Activated naive CD4-positive, alpha-beta T cell (primary cell): ENCODE results near the gene EXD2.
"Not testable (repeated sequence)": the region's sequence is repeated elsewhere in the genome, so short reads cannot be mapped to it uniquely, and the experiment has no call there.

Experiments
- DNase-seq, 4 experiments: peaks; one replicate each; lab custom pipeline; 2025; lab: John Stamatoyannopoulos, UW

The EXD2 gene

GRCh38 chr14:69193721-69194120, 2.4 kb downstream of the EXD2 start:
- DNase-seq: no peak

GRCh38 chr14:69199786-69200185, 8.5 kb downstream of the EXD2 start:
- DNase-seq: no peak

GRCh38 chr14:69204753-69205152, 13.5 kb downstream of the EXD2 start:
- DNase-seq: no peak

GRCh38 chr14:69207435-69208041, 16.2 kb downstream of the EXD2 start:
- no peak for DNase-seq

GRCh38 chr14:69208666-69209065, 17.4 kb downstream of the EXD2 start:
- no peak for DNase-seq

GRCh38 chr14:69214393-69214792, 23.1 kb downstream of the EXD2 start:
- no peak for DNase-seq

- DNase-seq: not testable (repeated sequence)
These were observed 26.4 kb downstream of the EXD2 start for GRCh38 chr14:69217663-69218062.

GRCh38 chr14:69224946-69225345, 33.6 kb downstream of the EXD2 start:
- DNase-seq: no peak

GRCh38 chr14:69226178-69226577, 34.9 kb downstream of the EXD2 start:
- no peak for DNase-seq

- DNase-seq: no peak
These were observed 35.4 kb downstream of the EXD2 start for GRCh38 chr14:69226736-69227135.

- no peak for DNase-seq
These were observed 40.2 kb downstream of the EXD2 start for GRCh38 chr14:69231486-69231885.

GRCh38 chr14:69232388-69232787, 41.1 kb downstream of the EXD2 start:
- DNase-seq: no peak

GRCh38 chr14:69234106-69234505, 42.8 kb downstream of the EXD2 start:
- DNase-seq: no peak

- DNase-seq: no peak
These were observed 44.4 kb downstream of the EXD2 start for GRCh38 chr14:69235708-69236107.

- no peak for DNase-seq
These were observed 45.8 kb downstream of the EXD2 start for GRCh38 chr14:69237142-69237541.

- no peak for DNase-seq
These were observed 46.3 kb downstream of the EXD2 start for GRCh38 chr14:69237584-69237983.

- no peak for DNase-seq
These were observed 47.6 kb downstream of the EXD2 start for GRCh38 chr14:69238883-69239282.

- DNase-seq: no peak
These were observed 49.4 kb downstream of the EXD2 start for GRCh38 chr14:69240527-69241173.

GRCh38 chr14:69241577-69241976, 50.3 kb downstream of the EXD2 start:
- no peak for DNase-seq

GRCh38 chr14:69242311-69243224, 51.3 kb downstream of the EXD2 start:
- peak in 2 of 4 experiments; percentile 1 to 5 for DNase-seq

GRCh38 chr14:69244946-69245345, 53.6 kb downstream of the EXD2 start:
- no peak for DNase-seq

GRCh38 chr14:69246331-69246730, 55.0 kb downstream of the EXD2 start:
- DNase-seq: no peak
